ENCODE data around the gene SLC22A12. TPM values are rescaled to one million over a fixed set of nuclear protein-coding genes. Genes with fewer than 3 reads are reported as not detected.

The SLC22A12 gene
- total RNA-seq, 1 donor from 2014 or later: not detected

GRCh38 chr11:64598106-64598796, 7.2 kb downstream of the SLC22A12 start:
- Mint-ChIP-seq H3K4me3 (ENCODE audit: unreplicated experiment) (no peak overlapping the region), H3K36me3 (ENCODE audit: low read depth, unreplicated experiment) (no peaks in the 10 kb centered on the region), H3K27me3 (ENCODE audit: low read depth, unreplicated experiment) (peaks cover 26% of the 10 kb centered on the region), H3K9me3 (ENCODE audit: unreplicated experiment) (peaks cover 3% of the 10 kb centered on the region), H3K27ac (ENCODE audit: unreplicated experiment) (no peak overlapping the region), H3K4me1 (ENCODE audit: low read depth, unreplicated experiment) (no peaks in the 10 kb centered on the region)
- no peaks in the 10 kb centered on the region for H3K36me3 ChIP-seq (ENCODE audit: insufficient read depth, low read length)
- H3K27ac ChIP-seq (ENCODE audit: low read depth, low read length): no peak overlapping the region
- no peaks in the 10 kb centered on the region for H3K4me1 ChIP-seq (ENCODE audit: insufficient read depth, low read length)
- H3K27me3 ChIP-seq (ENCODE audit: insufficient read depth, low read length): no peaks in the 10 kb centered on the region
- no peak overlapping the region for H3K4me2 ChIP-seq (ENCODE audit: low read length)
- DNase-seq (ENCODE audit: low read depth) (no peak), FAIRE-seq (no peak)
- H3K4me3 ChIP-seq (ENCODE audit: insufficient read depth, low read depth, low read length): no peak overlapping the region
- no peaks in the 10 kb centered on the region for H3K9me3 ChIP-seq (ENCODE audit: insufficient read depth, low read depth, low read length)
- H3K79me2 ChIP-seq (ENCODE audit: insufficient read depth, low read length): no peaks in the 10 kb centered on the region
- H3K9ac ChIP-seq (ENCODE audit: low read length): no peak overlapping the region
- H4K20me1 ChIP-seq (ENCODE audit: insufficient read depth, low read length): no peaks in the 10 kb centered on the region
- no peak overlapping the region for H2AFZ ChIP-seq (ENCODE audit: low read depth, low read length)
- TF ChIP-seq EZH2 (IDR thresholded peaks at IDR 0.05; ENCODE audit: insufficient read depth, low read length): no peak
- TF ChIP-seq CTCF (IDR thresholded peaks at IDR 0.05; ENCODE audit: insufficient read depth, low read depth, low read length): no peak

- Mint-ChIP-seq H3K4me3 (ENCODE audit: unreplicated experiment) (no peak overlapping the region), H3K4me1 (ENCODE audit: low read depth, unreplicated experiment) (no peaks in the 10 kb centered on the region), H3K9me3 (ENCODE audit: unreplicated experiment) (no peaks in the 10 kb centered on the region), H3K36me3 (ENCODE audit: low read depth, unreplicated experiment) (no peaks in the 10 kb centered on the region), H3K27ac (ENCODE audit: unreplicated experiment) (no peak overlapping the region), H3K27me3 (ENCODE audit: low read depth, unreplicated experiment) (peaks cover 34% of the 10 kb centered on the region)
- H3K4me2 ChIP-seq (ENCODE audit: low read length): no peak overlapping the region
- DNase-seq (ENCODE audit: low read depth): no peak
- no peaks in the 10 kb centered on the region for H3K36me3 ChIP-seq (ENCODE audit: insufficient read depth, low read length)
- H3K79me2 ChIP-seq (ENCODE audit: insufficient read depth, low read length): no peaks in the 10 kb centered on the region
- no peaks in the 10 kb centered on the region for H3K4me1 ChIP-seq (ENCODE audit: insufficient read depth, low read length)
- H4K20me1 ChIP-seq (ENCODE audit: insufficient read depth, low read length): no peaks in the 10 kb centered on the region
- no peaks in the 10 kb centered on the region for H3K9me3 ChIP-seq (ENCODE audit: insufficient read depth, low read depth, low read length)
- no peak overlapping the region for H3K9ac ChIP-seq (ENCODE audit: low read length)
- no peak overlapping the region for H2AFZ ChIP-seq (ENCODE audit: low read depth, low read length)
- TF ChIP-seq EZH2 (IDR thresholded peaks at IDR 0.05; ENCODE audit: insufficient read depth, low read length) (no peak), CTCF (IDR thresholded peaks at IDR 0.05; ENCODE audit: insufficient read depth, low read depth, low read length) (no peak)
- no peak overlapping the region for H3K4me3 ChIP-seq (ENCODE audit: insufficient read depth, low read depth, low read length)
- FAIRE-seq: no peak
- no peak overlapping the region for H3K27ac ChIP-seq (ENCODE audit: low read depth, low read length)
- H3K27me3 ChIP-seq (ENCODE audit: insufficient read depth, low read length): no peaks in the 10 kb centered on the region
Measured at GRCh38 chr11:64598797-64599697, 8.0 kb downstream of the SLC22A12 start.
